ENCODE data around the gene C18orf63.

The C18orf63 gene

GRCh38 chr18:74381621-74382295, 66.1 kb downstream of the C18orf63 start:
- DNase-seq = no peak

GRCh38 chr18:74382481-74383017, 66.9 kb downstream of the C18orf63 start:
- DNase-seq = no peak

- no peak for DNase-seq
Measured at GRCh38 chr18:74387383-74387782, 71.7 kb downstream of the C18orf63 start.

- no peak for DNase-seq
Measured at GRCh38 chr18:74388227-74388626, 72.6 kb downstream of the C18orf63 start.

GRCh38 chr18:74389171-74389927, 73.7 kb downstream of the C18orf63 start:
- DNase-seq = no peak

- DNase-seq = no peak
Measured at GRCh38 chr18:74389991-74390390, 74.4 kb downstream of the C18orf63 start.

GRCh38 chr18:74390900-74391299, 75.3 kb downstream of the C18orf63 start:
- DNase-seq = no peak

GRCh38 chr18:74392323-74392722, 76.7 kb downstream of the C18orf63 start:
- no peak for DNase-seq

- DNase-seq = no peak
Measured at GRCh38 chr18:74395006-74395405, 79.4 kb downstream of the C18orf63 start.

GRCh38 chr18:74395648-74396154, 80.1 kb downstream of the C18orf63 start:
- DNase-seq = no peak

GRCh38 chr18:74396171-74397169, 80.8 kb downstream of the C18orf63 start:
- no peak for DNase-seq

GRCh38 chr18:74397572-74397971, 81.9 kb downstream of the C18orf63 start:
- DNase-seq = no peak

GRCh38 chr18:74399091-74399887, 83.7 kb downstream of the C18orf63 start:
- no peak for DNase-seq

GRCh38 chr18:74400813-74401212, 85.2 kb downstream of the C18orf63 start:
- no peak for DNase-seq

- DNase-seq = no peak
Measured at GRCh38 chr18:74402806-74403433, 87.3 kb downstream of the C18orf63 start.

GRCh38 chr18:74407888-74408287, 92.2 kb downstream of the C18orf63 start:
- no peak for DNase-seq
